Heart left ventricle (tissue), 13 donors: ENCODE data around the gene NAALADL2.

Source experiments
- POLR2A ChIP-seq, 2 donors: fragments of 450-650 bp; IDR thresholded peaks; one replicate each; pipeline ENCODE4 v1.6.1; 2017; ENCODE audit warnings: antibody characterized with exemption in 2 of 2, mild to moderate bottlenecking in 2 of 2, moderate library complexity in 2 of 2
- TF ChIP-seq, protein P1 (sequence below), 12 donors: fragments of 200-600 bp; sonication (generic) in 4 of 12; IDR thresholded peaks; one replicate each; pipeline versions ENCODE4 v1.5.0 to v1.8.0; 2018 to 2022; ENCODE audit warnings: antibody characterized with exemption in 12 of 12, mild to moderate bottlenecking in 5 of 12
- donor health status: ischemic (EF 13 %, LVEDD 7.1; RV severe dilation, severe dysfunction).
- donor health status: DM: no; HTN: yes; CAD: no.
- donor health status: DM: no; HTN: no; CAD: no.
- donor health status: ischemic (EF 25% LVEDD 6.9; RV normal size, moderate dysfunction).
- donor health status: ischemic (EF 25% LVEDD 5.7; RV mildly dilated, moderate dysfunction).
- donor health status: ischemic (EF 35%, LVEDD 5.7; RV mildly dilated, moderate dysfunction).
- donor health status: nonischemic (EF 11% LVEDD 7.7; RV severe dilation, severe dysfunction).
- donor health status: DM: yes; HTN: yes; CAD: no.
- donor health status: PGD.
- donor health status: ischemic (EF 29% LVEDD 5.4; RV normal size, mild dysfunction).
- donor health status: nonischemic (EF 23%, LVEDD 6.1; RV moderate dilation, normal function).

DNA sequence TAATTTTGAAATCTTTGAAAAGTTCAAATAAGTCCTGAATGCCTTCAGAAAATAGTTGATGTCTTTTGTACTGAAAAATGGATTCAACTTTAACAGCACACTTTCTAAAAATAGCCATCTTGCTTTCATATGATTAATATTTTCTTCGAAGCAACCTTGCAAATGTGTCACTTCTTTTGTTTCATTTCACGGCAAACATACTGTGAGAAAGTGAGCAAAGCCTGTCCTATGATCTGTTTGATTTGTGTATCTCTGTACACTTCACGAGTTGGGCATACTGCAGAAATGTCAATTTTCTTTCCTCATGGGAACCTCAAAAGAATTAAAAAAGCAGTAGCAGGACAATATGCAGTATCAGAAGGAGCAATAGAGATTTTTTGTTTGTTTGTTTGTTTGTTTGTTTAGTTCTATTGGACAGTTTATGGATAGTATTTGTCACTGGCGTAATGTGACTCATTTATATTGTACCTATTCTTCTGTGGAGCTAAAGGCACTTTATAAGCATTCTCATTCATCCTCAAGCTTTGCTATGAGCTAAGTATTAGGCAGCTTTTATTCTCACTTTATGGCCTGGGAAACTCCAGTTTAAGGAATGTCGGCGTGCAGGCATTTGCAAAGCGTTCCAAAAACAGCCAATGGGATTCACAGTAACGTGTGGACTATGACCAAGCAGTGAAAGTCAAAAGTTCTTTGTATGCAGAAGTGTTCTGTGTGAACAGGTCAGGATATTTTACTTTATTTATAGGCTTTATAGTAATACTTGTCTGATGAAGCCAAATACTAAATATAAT is 572.0 kb downstream of the NAALADL2 start:
- TF ChIP-seq, protein P1, sequence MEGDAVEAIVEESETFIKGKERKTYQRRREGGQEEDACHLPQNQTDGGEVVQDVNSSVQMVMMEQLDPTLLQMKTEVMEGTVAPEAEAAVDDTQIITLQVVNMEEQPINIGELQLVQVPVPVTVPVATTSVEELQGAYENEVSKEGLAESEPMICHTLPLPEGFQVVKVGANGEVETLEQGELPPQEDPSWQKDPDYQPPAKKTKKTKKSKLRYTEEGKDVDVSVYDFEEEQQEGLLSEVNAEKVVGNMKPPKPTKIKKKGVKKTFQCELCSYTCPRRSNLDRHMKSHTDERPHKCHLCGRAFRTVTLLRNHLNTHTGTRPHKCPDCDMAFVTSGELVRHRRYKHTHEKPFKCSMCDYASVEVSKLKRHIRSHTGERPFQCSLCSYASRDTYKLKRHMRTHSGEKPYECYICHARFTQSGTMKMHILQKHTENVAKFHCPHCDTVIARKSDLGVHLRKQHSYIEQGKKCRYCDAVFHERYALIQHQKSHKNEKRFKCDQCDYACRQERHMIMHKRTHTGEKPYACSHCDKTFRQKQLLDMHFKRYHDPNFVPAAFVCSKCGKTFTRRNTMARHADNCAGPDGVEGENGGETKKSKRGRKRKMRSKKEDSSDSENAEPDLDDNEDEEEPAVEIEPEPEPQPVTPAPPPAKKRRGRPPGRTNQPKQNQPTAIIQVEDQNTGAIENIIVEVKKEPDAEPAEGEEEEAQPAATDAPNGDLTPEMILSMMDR (IDR thresholded peaks at IDR 0.05) = no peak
- TF ChIP-seq POLR2A (IDR thresholded peaks at IDR 0.05) = no peak
